Measurements from ENCODE around the gene WDR70.

The WDR70 gene

GRCh38 chr5:37494756-37495155, 115.6 kb downstream of the WDR70 start:
- CTCF ChIA-PET: interaction anchor here (0.8 kb wide), 1 partner anchor 14 kb away, joined by 3 read pairs; no protein-coding TSS in a partner anchor
- no peak for DNase-seq (ENCODE audit: extremely low spot score)
- TF ChIP-seq SUZ12 (IDR thresholded peaks at IDR 0.05): no peak
- no peak for TF ChIP-seq TARDBP (IDR thresholded peaks at IDR 0.05)
- no peak for TF ChIP-seq BHLHE40 (IDR thresholded peaks at IDR 0.05; ENCODE audit: borderline replicate concordance)
- TF ChIP-seq FOXM1 (IDR thresholded peaks at IDR 0.05; ENCODE audit: borderline replicate concordance): no peak
- TF ChIP-seq FOXA1 (IDR thresholded peaks at IDR 0.05): no peak
- no peak for TF ChIP-seq PKNOX1 (IDR thresholded peaks at IDR 0.05)
- TF ChIP-seq ELF4 (IDR thresholded peaks at IDR 0.05): no peak
- TF ChIP-seq SP1 (IDR thresholded peaks at IDR 0.05): no peak
- no peak for TF ChIP-seq HDGF (IDR thresholded peaks at IDR 0.05; ENCODE audit: borderline replicate concordance)
- no peak for TF ChIP-seq LEF1 (IDR thresholded peaks at IDR 0.05; ENCODE audit: borderline replicate concordance)
- TF ChIP-seq L3MBTL2 (conservative IDR thresholded peaks at IDR 0.05): no peak
- no peak for TF ChIP-seq CTBP1 (IDR thresholded peaks at IDR 0.05; ENCODE audit: borderline replicate concordance)
- POLR2A ChIA-PET: no interaction called here

GRCh38 chr5:37495210-37495609, 116.1 kb downstream of the WDR70 start:
- no peak for TF ChIP-seq SP1 (IDR thresholded peaks at IDR 0.05)
- no peak for TF ChIP-seq FOXM1 (IDR thresholded peaks at IDR 0.05; ENCODE audit: borderline replicate concordance)
- no peak for TF ChIP-seq CTBP1 (IDR thresholded peaks at IDR 0.05; ENCODE audit: borderline replicate concordance)
- TF ChIP-seq LEF1 (IDR thresholded peaks at IDR 0.05; ENCODE audit: borderline replicate concordance): no peak
- TF ChIP-seq SUZ12 (IDR thresholded peaks at IDR 0.05): no peak
- TF ChIP-seq ZNF384 (IDR thresholded peaks at IDR 0.05): no peak
- TF ChIP-seq FOXK2 (IDR thresholded peaks at IDR 0.05): no peak
- TF ChIP-seq ARNT (IDR thresholded peaks at IDR 0.05): no peak
- no peak for TF ChIP-seq PKNOX1 (IDR thresholded peaks at IDR 0.05)
- no peak for TF ChIP-seq BHLHE40 (IDR thresholded peaks at IDR 0.05; ENCODE audit: borderline replicate concordance)
- TF ChIP-seq HDGF (IDR thresholded peaks at IDR 0.05; ENCODE audit: borderline replicate concordance): no peak
- TF ChIP-seq L3MBTL2 (conservative IDR thresholded peaks at IDR 0.05): no peak
- no peak for TF ChIP-seq NFRKB (IDR thresholded peaks at IDR 0.05)
- TF ChIP-seq TARDBP (IDR thresholded peaks at IDR 0.05): no peak
- POLR2A ChIA-PET: no interaction called here
- CTCF ChIA-PET: interaction anchor here (0.8 kb wide), 1 partner anchor 13 kb away, joined by 3 read pairs; no protein-coding TSS in a partner anchor
- DNase-seq (ENCODE audit: extremely low spot score): no peak

GRCh38 chr5:37495668-37496347, 116.7 kb downstream of the WDR70 start:
- CTCF ChIA-PET: no interaction called here
- DNase-seq (ENCODE audit: extremely low spot score): no peak
- TF ChIP-seq FOXA1 (IDR thresholded peaks at IDR 0.05) (no peak), HDGF (IDR thresholded peaks at IDR 0.05; ENCODE audit: borderline replicate concordance) (no peak), L3MBTL2 (conservative IDR thresholded peaks at IDR 0.05) (no peak), TARDBP (IDR thresholded peaks at IDR 0.05) (no peak), ELF4 (IDR thresholded peaks at IDR 0.05) (no peak), BHLHE40 (IDR thresholded peaks at IDR 0.05; ENCODE audit: borderline replicate concordance) (no peak), SUZ12 (IDR thresholded peaks at IDR 0.05) (no peak)
- POLR2A ChIA-PET: no interaction called here

DNA sequence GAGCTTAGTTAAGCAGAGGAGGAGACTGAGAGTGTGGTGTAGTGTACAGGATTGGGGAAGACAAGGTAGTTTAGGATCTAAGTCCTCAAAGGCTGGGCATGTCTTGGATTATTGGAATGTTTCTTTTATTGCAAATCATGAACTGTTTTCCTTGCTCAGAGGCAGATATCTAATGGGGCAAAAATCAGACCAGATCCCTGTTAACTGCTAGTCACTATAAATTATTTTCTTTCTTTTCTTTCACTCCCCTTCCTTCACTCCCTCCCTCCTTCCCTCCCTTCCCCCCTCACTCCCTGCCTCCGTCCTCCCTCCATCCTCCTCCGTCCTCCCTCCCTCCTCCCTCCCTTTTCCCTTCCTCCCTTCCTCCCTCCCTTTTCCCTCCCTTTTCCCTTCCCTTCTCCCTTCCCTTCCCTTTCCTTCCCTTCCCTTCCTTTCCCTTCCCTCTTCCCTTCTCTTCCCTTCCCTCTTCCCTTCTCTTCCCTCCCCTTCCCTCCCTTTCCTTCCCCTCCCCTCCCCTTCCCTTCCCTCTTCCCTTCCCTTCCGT, 117.9 kb downstream of the WDR70 start:
- ChIA-PET CTCF (no interaction called here), POLR2A (no interaction called here)
- no peak for DNase-seq (ENCODE audit: extremely low spot score)
- TF ChIP-seq SUZ12 (IDR thresholded peaks at IDR 0.05) (no peak), FOXA1 (IDR thresholded peaks at IDR 0.05) (no peak), FOXM1 (IDR thresholded peaks at IDR 0.05; ENCODE audit: borderline replicate concordance) (no peak), L3MBTL2 (conservative IDR thresholded peaks at IDR 0.05) (no peak), ZNF384 (IDR thresholded peaks at IDR 0.05) (no peak), NFRKB (IDR thresholded peaks at IDR 0.05) (no peak), ELF4 (IDR thresholded peaks at IDR 0.05) (no peak)

DNA sequence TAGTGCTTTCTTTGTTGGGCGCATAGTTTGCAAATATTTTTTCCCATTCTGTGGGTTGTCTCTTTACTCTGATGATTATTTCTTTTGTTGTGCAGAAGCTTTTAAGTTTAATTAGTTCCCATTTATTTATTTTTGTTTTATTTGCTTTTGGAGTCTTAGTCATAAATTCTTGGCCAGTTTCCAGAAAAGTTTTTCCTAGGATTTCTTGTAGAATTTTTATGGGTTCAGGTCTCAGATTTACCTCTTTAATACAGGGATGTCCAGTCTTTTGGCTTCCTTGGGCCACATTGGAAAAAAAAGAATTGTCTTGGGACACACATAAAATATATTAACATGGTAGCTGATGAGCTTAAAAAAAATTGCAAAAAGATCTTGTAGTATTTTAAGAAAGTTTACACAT, 122.0 kb downstream of the WDR70 start:
- ChIA-PET CTCF (no interaction called here), POLR2A (no interaction called here)
- no peak for TF ChIP-seq FOXM1 (IDR thresholded peaks at IDR 0.05; ENCODE audit: borderline replicate concordance)
- no peak for TF ChIP-seq CTBP1 (IDR thresholded peaks at IDR 0.05; ENCODE audit: borderline replicate concordance)
- TF ChIP-seq ELF4 (IDR thresholded peaks at IDR 0.05): no peak
- no peak for TF ChIP-seq TARDBP (IDR thresholded peaks at IDR 0.05)
- TF ChIP-seq NFRKB (IDR thresholded peaks at IDR 0.05): no peak
- TF ChIP-seq SP1 (IDR thresholded peaks at IDR 0.05): no peak
- no peak for TF ChIP-seq ARNT (IDR thresholded peaks at IDR 0.05)
- TF ChIP-seq BHLHE40 (IDR thresholded peaks at IDR 0.05; ENCODE audit: borderline replicate concordance): no peak
- no peak for DNase-seq (ENCODE audit: extremely low spot score)

DNA sequence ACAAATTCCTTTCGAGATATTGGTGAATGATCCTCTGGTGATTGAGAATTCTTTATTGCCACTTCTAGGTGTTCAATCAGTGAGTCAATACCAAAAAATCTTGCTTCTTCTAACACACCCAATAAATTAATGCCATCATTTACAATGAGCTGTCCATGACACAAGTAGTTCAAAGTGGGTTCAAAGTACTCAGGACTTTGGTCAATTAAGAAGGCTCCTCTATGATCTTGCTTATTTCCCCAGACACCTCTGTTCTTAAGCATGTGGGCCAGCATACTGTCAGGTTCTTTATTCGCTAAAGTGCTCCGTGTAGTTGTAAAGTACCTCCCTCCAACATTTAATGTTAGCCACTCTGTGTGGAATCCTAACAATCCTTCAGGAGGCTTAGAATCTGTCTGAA, 127.1 kb downstream of the WDR70 start:
- TF ChIP-seq FOXA1 (IDR thresholded peaks at IDR 0.05): no peak
- TF ChIP-seq SUZ12 (IDR thresholded peaks at IDR 0.05): no peak
- no peak for TF ChIP-seq BHLHE40 (IDR thresholded peaks at IDR 0.05; ENCODE audit: borderline replicate concordance)
- TF ChIP-seq FOXK2 (IDR thresholded peaks at IDR 0.05): no peak
- no peak for TF ChIP-seq ARNT (IDR thresholded peaks at IDR 0.05)
- no peak for TF ChIP-seq LEF1 (IDR thresholded peaks at IDR 0.05; ENCODE audit: borderline replicate concordance)
- TF ChIP-seq ZNF384 (IDR thresholded peaks at IDR 0.05): no peak
- no peak for TF ChIP-seq SP1 (IDR thresholded peaks at IDR 0.05)
- no peak for TF ChIP-seq ELF4 (IDR thresholded peaks at IDR 0.05)
- no peak for TF ChIP-seq HDGF (IDR thresholded peaks at IDR 0.05; ENCODE audit: borderline replicate concordance)
- no peak for TF ChIP-seq L3MBTL2 (conservative IDR thresholded peaks at IDR 0.05)
- no peak for TF ChIP-seq NFRKB (IDR thresholded peaks at IDR 0.05)
- no peak for TF ChIP-seq TARDBP (IDR thresholded peaks at IDR 0.05)
- POLR2A ChIA-PET: no interaction called here

More for the DNA sequence above, 127.1 kb downstream of the WDR70 start:
- DNase-seq (ENCODE audit: extremely low spot score): no peak
- CTCF ChIA-PET: no interaction called here

Data from HEK293T (cell line).